IPS DF 4.7 (cell line): ENCODE measurements around the gene PDGFRA.

ENCODE experiments used
- DNase-seq: peaks from one replicate; pipeline ENCODE4 v3.0.0-alpha.2; 2013; ENCODE audit warnings: low spot score; ENCODE audit errors: extremely low read depth

Gene PDGFRA

GRCh38 chr4:54255881-54256280 lies 26.8 kb downstream of the PDGFRA start:
- no peak for DNase-seq

DNA sequence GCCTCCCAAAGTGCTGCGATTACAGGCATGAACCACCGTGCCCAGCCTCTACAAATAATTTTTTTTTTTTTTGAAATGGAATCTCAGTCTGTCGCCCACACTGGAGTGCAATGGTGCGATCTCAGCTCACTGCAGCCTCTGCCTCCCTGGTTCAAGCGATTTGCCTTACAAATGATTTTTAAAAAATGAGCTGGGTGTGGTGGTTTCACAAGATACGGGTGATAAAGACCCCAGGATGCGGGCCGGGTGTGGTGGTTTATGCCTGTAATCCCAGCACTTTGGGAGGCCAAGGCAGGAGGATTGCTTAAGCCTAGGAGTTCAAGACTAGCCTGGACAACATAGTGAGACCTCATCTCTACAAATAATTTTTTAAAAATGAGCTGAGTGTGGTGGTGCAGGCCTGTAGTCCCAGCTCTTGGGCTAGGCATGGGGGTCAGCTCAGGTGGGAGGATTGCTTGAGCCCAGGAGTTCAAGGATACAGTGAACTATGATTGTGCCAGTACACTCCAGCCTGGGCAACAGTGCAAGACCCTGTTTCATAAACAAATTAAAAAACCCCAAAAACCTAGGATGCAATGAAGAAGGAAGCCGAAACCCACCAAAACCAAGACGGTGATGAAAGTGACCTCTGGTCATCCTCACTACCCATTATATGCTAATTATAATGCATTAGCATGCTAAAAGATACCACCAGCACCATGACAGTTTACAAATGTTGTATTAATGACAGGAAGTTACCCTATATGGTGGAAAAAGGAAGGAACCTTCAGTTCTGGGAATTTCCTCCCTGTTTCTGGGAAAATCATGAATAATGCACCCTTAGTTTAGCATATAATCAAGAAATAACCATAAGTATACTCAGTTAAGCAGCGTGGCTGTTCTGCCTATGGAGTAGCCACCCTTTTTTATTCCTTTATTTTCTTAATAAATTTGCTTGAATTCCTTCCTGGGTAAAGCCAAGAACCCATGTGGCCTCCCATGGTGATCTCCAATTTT lies 27.7 kb downstream of the PDGFRA start:
- DNase-seq: no peak

- DNase-seq: no peak
Observed at GRCh38 chr4:54265366-54265765, 36.3 kb downstream of the PDGFRA start.

- no peak for DNase-seq
Observed at GRCh38 chr4:54268151-54268550, 39.1 kb downstream of the PDGFRA start.

DNA sequence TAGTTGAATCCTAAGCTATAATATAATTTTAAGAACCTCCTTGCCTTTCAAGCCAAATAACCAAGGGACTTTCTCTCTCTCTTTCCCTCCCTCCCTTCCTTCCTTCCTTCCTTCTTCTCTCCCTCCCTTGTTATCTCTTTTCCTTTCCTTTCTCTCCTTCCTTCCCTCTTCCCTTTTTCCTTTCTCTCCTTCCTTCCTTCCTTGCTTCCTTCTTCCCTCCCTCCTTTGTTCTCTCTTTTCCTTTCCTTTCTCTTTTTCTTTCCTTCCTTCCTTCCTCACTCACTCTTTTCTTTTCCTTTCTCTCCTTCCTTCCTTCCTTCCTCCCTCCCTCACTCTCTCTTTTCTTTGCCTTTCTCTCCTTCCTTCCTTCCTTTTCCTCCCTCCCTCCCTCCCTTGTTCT lies 42.4 kb downstream of the PDGFRA start:
- no peak for DNase-seq

DNA sequence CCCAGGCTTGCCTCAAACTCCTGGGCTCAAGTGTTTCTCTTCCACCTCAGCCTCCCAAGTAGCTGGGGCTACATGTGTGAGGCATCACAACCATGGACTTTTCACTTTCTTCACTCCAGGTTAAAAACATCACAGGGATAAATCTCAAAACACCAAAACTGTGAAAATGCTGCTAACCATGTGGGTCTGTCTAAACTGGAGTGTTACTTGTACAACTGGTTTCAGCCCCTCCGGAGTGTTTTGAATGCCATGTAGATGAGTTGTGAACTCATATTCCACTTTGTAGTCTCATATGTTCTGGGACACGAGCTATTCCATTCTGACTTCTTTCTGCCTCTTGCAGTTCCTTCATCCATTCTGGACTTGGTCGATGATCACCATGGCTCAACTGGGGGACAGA lies 43.0 kb downstream of the PDGFRA start:
- no peak for DNase-seq

DNA sequence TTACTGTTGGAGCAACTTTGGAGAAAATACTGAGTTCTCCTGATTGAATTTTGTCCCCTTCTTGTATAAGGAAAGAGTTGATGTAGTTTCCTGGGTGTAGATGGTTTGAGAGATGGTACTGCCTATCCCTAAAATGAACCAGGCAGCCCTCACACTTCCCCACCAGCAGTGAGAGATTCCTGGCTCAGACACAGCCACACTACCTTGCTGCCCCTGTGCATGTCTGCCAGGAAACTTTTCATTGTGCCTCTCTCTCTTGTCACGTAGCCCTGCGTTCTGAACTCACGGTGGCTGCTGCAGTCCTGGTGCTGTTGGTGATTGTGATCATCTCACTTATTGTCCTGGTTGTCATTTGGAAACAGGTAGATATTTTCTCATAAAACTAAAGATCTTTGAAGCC lies 45.2 kb downstream of the PDGFRA start:
- DNase-seq: no peak

- DNase-seq: no peak
Observed at GRCh38 chr4:54274795-54275665, 45.9 kb downstream of the PDGFRA start.

GRCh38 chr4:54276641-54277430 lies 47.7 kb downstream of the PDGFRA start:
- DNase-seq: no peak

- no peak for DNase-seq
Observed at GRCh38 chr4:54277691-54278090, 48.6 kb downstream of the PDGFRA start.

GRCh38 chr4:54278216-54278615 lies 49.1 kb downstream of the PDGFRA start:
- DNase-seq: no peak

DNA sequence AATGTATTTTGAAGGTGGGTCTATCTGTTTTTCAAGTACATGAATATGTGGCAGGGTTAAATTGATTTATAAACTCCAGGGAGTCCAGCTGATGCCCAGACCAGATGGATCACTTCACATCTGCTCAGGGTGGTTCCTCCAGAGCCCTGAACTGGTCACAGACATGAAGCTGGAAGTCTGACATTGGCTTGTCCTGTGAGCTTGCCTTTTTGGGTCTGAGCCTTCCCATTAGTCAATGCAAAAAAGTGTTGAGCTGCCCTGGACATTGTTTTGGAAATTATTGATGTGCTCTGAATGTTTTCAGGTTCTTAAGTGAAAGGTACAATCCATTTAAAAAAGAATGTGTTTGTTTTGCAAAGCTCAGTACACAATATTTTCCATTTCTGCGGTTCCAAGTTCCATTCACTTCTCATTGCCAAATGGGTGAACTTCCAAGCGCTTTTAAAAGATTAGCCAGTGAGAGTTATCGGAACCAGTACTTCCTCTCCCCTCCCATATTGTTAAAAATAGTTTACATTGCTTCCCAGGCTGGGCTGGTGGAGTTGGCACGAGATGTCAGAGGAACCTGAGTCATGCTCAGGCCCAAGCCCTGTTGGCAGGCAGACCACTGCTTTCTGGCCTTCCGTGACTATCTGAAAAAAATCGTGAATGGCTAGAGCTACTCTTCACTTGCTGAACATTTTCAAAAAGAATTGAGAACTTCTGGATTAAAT lies 52.1 kb downstream of the PDGFRA start:
- no peak for DNase-seq

GRCh38 chr4:54282837-54283236 lies 53.7 kb downstream of the PDGFRA start:
- no peak for DNase-seq

DNA sequence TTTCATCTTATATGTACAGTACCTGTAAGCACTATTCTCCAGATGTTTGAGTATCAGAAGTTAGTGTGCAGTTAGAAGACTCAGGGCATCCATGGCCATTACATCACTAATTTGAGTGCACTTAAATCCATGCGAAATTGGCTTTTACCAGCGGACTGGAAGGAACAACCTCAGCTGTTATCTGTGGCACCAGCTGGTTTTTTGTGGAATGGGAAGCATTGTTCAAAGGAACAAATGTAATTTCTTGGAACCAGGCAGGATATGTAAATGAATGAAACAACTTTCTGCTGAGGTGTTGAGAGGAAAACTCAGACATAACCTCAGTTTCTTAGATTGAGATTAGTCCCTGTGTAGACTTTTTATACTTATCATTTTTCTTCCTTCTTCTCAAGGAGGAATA lies 60.2 kb downstream of the PDGFRA start:
- no peak for DNase-seq

DNA sequence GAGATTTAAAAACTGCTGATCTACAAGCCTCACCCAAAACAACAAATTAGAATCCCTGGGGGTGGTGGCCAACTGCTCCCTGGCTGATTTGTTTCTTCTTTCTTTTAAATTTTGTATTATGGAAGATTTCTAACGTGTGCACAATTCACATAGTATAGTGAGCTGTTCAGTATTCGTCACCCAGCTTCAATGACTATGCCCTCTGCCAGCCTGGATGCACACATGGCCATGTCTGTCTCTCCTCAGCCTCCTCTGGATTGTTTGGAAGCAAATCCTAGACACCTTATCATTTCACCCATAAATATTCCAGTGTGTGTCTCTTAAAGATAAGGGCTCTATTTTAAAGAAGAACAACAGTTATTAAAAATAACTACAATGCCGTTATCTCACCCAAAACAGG lies 61.9 kb downstream of the PDGFRA start:
- no peak for DNase-seq

- DNase-seq: no peak
Observed at GRCh38 chr4:54296548-54297203, 67.6 kb downstream of the PDGFRA start.

- DNase-seq: no peak
Observed at GRCh38 chr4:54308110-54308509, 79.0 kb downstream of the PDGFRA start.

- DNase-seq: no peak
Observed at GRCh38 chr4:54315561-54316538, 86.8 kb downstream of the PDGFRA start.

DNA sequence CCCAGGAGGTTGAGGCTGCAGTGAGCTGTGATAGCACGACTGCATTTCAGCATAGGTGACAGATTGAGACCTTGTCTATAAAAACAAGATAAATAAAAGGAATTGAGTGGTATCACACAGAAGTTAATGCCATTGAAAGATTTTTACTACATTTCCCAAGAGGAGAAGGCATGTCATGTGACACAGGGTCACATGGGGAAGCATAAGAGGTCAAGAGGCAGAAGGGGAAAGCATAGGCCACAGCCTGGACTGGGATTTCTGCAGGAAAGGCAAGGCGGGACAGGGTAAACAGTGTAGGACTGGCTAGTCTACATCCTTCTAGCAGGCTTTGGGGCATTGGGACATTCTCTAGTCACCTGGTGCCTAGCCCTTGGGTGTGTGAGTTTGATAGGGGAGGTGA lies 88.6 kb downstream of the PDGFRA start:
- DNase-seq: no peak
